A549 (cell line): ENCODE measurements around the gene MROH2A. TPM values are rescaled to one million over a fixed set of nuclear protein-coding genes. Genes with fewer than 3 reads are reported as not detected.

Experiments used
- ATAC-seq, 2 experiments: fragments of 200-7000 bp in 1 of 2; fragments of >200 bp in 1 of 2; cut with Nextera tagmentation in 1 of 2; cut with Tn5 transposase in 1 of 2; 3 replicates each; pipeline versions ENCODE4 v1.8.0 to v1.9.1; 2018 to 2020; ENCODE audit warnings: mild to moderate bottlenecking in 1 of 2, moderate library complexity in 1 of 2
- CTCF ChIA-PET: fragments of 300-600 bp; sonication (Branson Sonifier 250); formaldehyde crosslinking; extraction: SDS; loops from one replicate; lab custom pipeline; 2021; ENCODE audit warnings: antibody characterized with exemption, inconsistent platforms; lab: Yijun Ruan, JAX
- POLR2A ChIA-PET: fragments of 350-600 bp; formaldehyde crosslinking; extraction: SDS; loops from one replicate; lab custom pipeline; 2021; ENCODE audit warnings: antibody characterized with exemption, inconsistent platforms; lab: Yijun Ruan, JAX
- DNase-seq, 2 experiments: peaks; one replicate each; pipeline versions ENCODE4 v3.0.0 to v3.0.0-alpha.2; 2011 to 2016; ENCODE audit warnings: low read depth in 1 of 2, low spot score in 1 of 2
- FAIRE-seq: peaks from 2 replicates; lab custom pipeline; 2011; peaks lifted over from hg19 to GRCh38; lab: Jason Lieb, UNC
- H3K27ac ChIP-seq, 2 experiments: fragments of >200 bp; sonication (Bioruptor Twin); formaldehyde crosslinking; 3 replicates each; pipeline ENCODE4 v1.5.1; 2016 to 2017
- H3K4me1 ChIP-seq: fragments of >200 bp; sonication (Bioruptor Twin); formaldehyde crosslinking; 3 replicates; pipeline ENCODE4 v1.6.1; 2016
- H3K4me2 ChIP-seq: fragments of >200 bp; sonication (Bioruptor Twin); formaldehyde crosslinking; 3 replicates; pipeline ENCODE4 v1.6.1; 2016
- H3K4me3 ChIP-seq: fragments of >200 bp; sonication (Bioruptor Twin); formaldehyde crosslinking; 3 replicates; pipeline ENCODE4 v1.5.1; 2016
- H3K9me3 ChIP-seq: fragments of >200 bp; sonication (Bioruptor Twin); formaldehyde crosslinking; 3 replicates; pipeline ENCODE4 v1.6.1; 2016
- CBX2 ChIP-seq: fragments of 200-600 bp; sonication (generic); IDR thresholded peaks from 2 replicates; pipeline ENCODE4 v1.6.1; 2016; ENCODE audit warnings: low read depth, mild to moderate bottlenecking, borderline replicate concordance
- CHD4 ChIP-seq: fragments of 200-600 bp; sonication (generic); IDR thresholded peaks from 2 replicates; pipeline ENCODE4 v1.6.1; 2016; ENCODE audit warnings: antibody characterized with exemption, mild to moderate bottlenecking, borderline replicate concordance
- EHMT2 ChIP-seq: fragments of 200-600 bp; sonication (generic); IDR thresholded peaks from 2 replicates; pipeline ENCODE4 v1.6.1; 2016; ENCODE audit warnings: antibody characterized with exemption, low read depth, mild to moderate bottlenecking, moderate library complexity
- EP300 ChIP-seq, 2 experiments: fragments of >200 bp; sonication (Bioruptor Twin); formaldehyde crosslinking; IDR thresholded peaks; 2 replicates in 1 of 2; 3 replicates in 1 of 2; pipeline ENCODE4 v1.6.1; 2016 to 2017
- FOSL2 ChIP-seq, 2 experiments: fragments of 450-650 bp in 1 of 2; fragments of >200 bp in 1 of 2; sonication (Bioruptor Twin) in 1 of 2; formaldehyde crosslinking; IDR thresholded peaks; 2 replicates each; pipeline versions ENCODE4 v1.5.0 to v1.6.1; 2016 to 2020; ENCODE audit warnings: mild to moderate bottlenecking in 1 of 2, moderate library complexity in 1 of 2
- FOXS1 ChIP-seq: fragments of 250-450 bp; sonication (Bioruptor Pico); IDR thresholded peaks from 2 replicates; pipeline ENCODE4 v1.5.0; 2020; ENCODE audit warnings: mild to moderate bottlenecking, moderate library complexity
- HES2 ChIP-seq: fragments of >200 bp; sonication (Bioruptor Twin); formaldehyde crosslinking; IDR thresholded peaks from 2 replicates; pipeline ENCODE4 v1.6.1; 2016
- KDM1A ChIP-seq: fragments of 200-600 bp; sonication (generic); IDR thresholded peaks from 2 replicates; pipeline ENCODE4 v1.6.1; 2016; ENCODE audit warnings: low read depth, mild to moderate bottlenecking
- MAFK ChIP-seq: fragments of 450-650 bp; IDR thresholded peaks from 2 replicates; pipeline ENCODE4 v1.6.1; 2014; ENCODE audit not compliant: partially characterized antibody
- NFE2L2 ChIP-seq: fragments of 150-350 bp; conservative IDR thresholded peaks from 2 replicates; pipeline ENCODE4 v1.6.1; 2014; ENCODE audit warnings: low read length
- NR3C1 ChIP-seq: fragments of >200 bp; sonication (Bioruptor Twin); formaldehyde crosslinking; IDR thresholded peaks from 3 replicates; pipeline ENCODE4 v1.6.1; 2017
- POLR2A ChIP-seq: IDR thresholded peaks from 2 replicates; pipeline ENCODE4 v1.6.1; 2012; ENCODE audit warnings: mild to moderate bottlenecking, low read length
- POLR2AphosphoS2 ChIP-seq: conservative IDR thresholded peaks from 2 replicates; pipeline ENCODE4 v1.6.1; 2012; ENCODE audit warnings: low read length, improper control_type of control experiment, inconsistent platforms
- RNF2 ChIP-seq: fragments of 200-600 bp; sonication (generic); IDR thresholded peaks from 2 replicates; pipeline ENCODE4 v1.6.1; 2016; ENCODE audit warnings: low read depth, mild to moderate bottlenecking, antibody characterized with exemption, moderate library complexity, borderline replicate concordance
- SMC3 ChIP-seq: fragments of >200 bp; sonication (Bioruptor Twin); formaldehyde crosslinking; IDR thresholded peaks from 3 replicates; pipeline ENCODE4 v1.6.1; 2018; ENCODE audit warnings: inconsistent platforms
- TP53 ChIP-seq: fragments of 250-450 bp; sonication (Bioruptor Pico); IDR thresholded peaks from 2 replicates; pipeline ENCODE4 v1.5.0; 2021; ENCODE audit warnings: mild to moderate bottlenecking, moderate library complexity
- ZC3H11A ChIP-seq: fragments of 450-650 bp; IDR thresholded peaks from 2 replicates; pipeline ENCODE4 v1.6.1; 2014; ENCODE audit warnings: antibody characterized with exemption, mild to moderate bottlenecking
- ZFP36 ChIP-seq: fragments of 450-650 bp; IDR thresholded peaks from 2 replicates; pipeline ENCODE4 v1.6.1; 2014; ENCODE audit warnings: borderline replicate concordance; ENCODE audit not compliant: partially characterized antibody
- ZSCAN20 ChIP-seq: fragments of 250-450 bp; sonication (Bioruptor Pico); IDR thresholded peaks from 2 replicates; pipeline ENCODE4 v1.8.0; 2022; ENCODE audit warnings: mild to moderate bottlenecking, moderate library complexity
- WGBS: methylation state at CpG from one replicate; pipeline ENCODE4 v1.1.6; 2017; ENCODE audit errors: missing lambda C conversion rate; 5-methylcytosine and 5-hydroxymethylcytosine counted together
- polyA plus RNA-seq, 4 experiments: library from polyadenylated mRNA; depleted of rRNA in 3 of 4; stranded (reverse); fragments of >200 nt; fragmentation: RNase III in 1 of 4; extraction: RNeasy Plus Mini Kit Qiagen cat#74134 plus additional on column Dnase treatment in 1 of 4; gene quantifications; 2 replicates in 3 of 4; 3 replicates in 1 of 4; pipeline ENCODE4 v1.2.3, GENCODE V29; 2011 to 2017
- TF ChIP-seq, protein P1 (sequence below): IDR thresholded peaks from 2 replicates; pipeline ENCODE4 v1.6.1; 2012; ENCODE audit warnings: low read depth, borderline replicate concordance
- TF ChIP-seq, protein P2 (sequence below): fragments of >200 bp; sonication (Bioruptor Twin); formaldehyde crosslinking; IDR thresholded peaks from 3 replicates; pipeline ENCODE4 v1.5.1; 2016
- TF ChIP-seq, protein P3 (sequence below): fragments of 150-350 bp; IDR thresholded peaks from 2 replicates; pipeline ENCODE4 v1.6.1; 2014; ENCODE audit warnings: low read depth, mild to moderate bottlenecking, low read length

The MROH2A gene
- polyA plus RNA-seq, 2 of the 4 experiments (the other 2 are of a cell fraction), result 0.10 to 0.63 TPM

DNA sequence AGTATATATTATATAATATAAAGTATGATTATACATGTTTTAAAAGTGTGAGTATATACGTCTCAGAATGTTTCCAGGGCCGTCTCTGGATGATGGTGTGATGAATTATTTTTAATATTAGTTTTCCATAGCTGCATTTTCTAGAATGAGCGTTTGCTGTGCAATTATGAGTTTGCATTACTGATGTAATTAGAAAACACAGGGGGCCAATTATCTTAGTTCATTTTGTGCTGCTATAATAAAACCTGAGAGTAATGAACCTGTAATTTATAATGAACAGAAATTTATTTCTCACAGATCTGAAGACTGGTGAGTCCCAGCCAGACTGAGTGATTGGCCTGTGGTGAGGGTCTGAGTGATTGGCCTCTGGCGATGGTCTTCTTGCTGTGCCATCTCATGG lies 80.2 kb downstream of the MROH2A start:
- ATAC-seq, result no peak
- POLR2A ChIA-PET, result interaction anchor here (0.9 to 1.5 kb wide), 5 partner anchors 10 to 642 kb away, joined by 3 to 6 read pairs (median 4); partner anchors contain the start of genes ARL4C and MSL3B
- Histone ChIP-seq H3K4me1 (peaks cover 27% of the 10 kb centered on the region), H3K9me3 (no peaks in the 10 kb centered on the region), H3K4me2 (peak overlapping the region; percentile 72), H3K4me3 (no peak overlapping the region), H3K27ac (peak overlapping the region; percentile 80 to 81)
- DNase-seq, result no peak
- FAIRE-seq, result no peak
- TF ChIP-seq NR3C1 (no peak), CBX2 (no peak), FOSL2 (IDR thresholded peaks at IDR 0.05) (no peak), FOSL2 (CRISPR knock-in tag; IDR thresholded peaks at IDR 0.05) (no peak)
- CTCF ChIA-PET, result interaction anchor here (0.6 to 5.2 kb wide), 51 partner anchors 8 to 1262 kb away, joined by 3 to 42 read pairs (median 4); partner anchors contain the start of genes MSL3B and TRPM8
- WGBS, result 50% methylated on average over 4 of the region's 4 CpGs

DNA sequence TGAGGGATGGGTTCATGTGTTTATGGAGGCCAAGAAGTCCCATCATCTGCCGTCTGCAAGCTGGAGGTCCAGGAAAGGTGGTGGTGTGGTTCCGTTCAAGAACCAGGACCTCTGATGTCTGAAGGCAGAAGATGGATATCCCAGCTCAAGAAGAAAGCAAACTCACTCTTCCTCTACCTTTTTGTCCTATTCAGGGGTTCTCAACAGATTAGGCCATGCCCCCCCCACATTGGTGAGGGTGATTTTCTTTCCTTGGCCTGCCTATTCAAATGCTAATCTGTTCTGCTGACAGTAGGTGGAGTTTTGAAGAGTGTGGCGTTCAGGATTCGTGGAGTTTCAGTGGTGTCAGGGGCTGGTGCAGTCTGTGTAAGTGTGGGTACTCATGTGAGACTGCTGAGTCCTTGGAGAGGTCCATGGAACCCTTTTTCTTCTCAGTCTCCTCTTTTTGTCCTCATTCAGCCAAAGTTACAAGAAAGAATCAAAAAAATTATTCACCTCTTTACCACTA lies 84.2 kb downstream of the MROH2A start:
- 75% methylated on average over 4 of the region's 4 CpGs for WGBS
- CTCF ChIA-PET, result interaction anchor here (0.8 to 1.7 kb wide), 2 partner anchors 27 to 1254 kb away, joined by 3 to 4 read pairs; no protein-coding TSS in a partner anchor
- no peak for FAIRE-seq
- H3K4me1 ChIP-seq, result peaks cover 15% of the 10 kb centered on the region
- DNase-seq, result no peak
- POLR2A ChIA-PET, result no interaction called here
- TF ChIP-seq SMC3, result no peak
- TF ChIP-seq, protein P1, sequence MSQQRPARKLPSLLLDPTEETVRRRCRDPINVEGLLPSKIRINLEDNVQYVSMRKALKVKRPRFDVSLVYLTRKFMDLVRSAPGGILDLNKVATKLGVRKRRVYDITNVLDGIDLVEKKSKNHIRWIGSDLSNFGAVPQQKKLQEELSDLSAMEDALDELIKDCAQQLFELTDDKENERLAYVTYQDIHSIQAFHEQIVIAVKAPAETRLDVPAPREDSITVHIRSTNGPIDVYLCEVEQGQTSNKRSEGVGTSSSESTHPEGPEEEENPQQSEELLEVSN, result no peak
- no peak for TF ChIP-seq HES2
- no peak for TF ChIP-seq EHMT2
- TF ChIP-seq, protein P2, sequence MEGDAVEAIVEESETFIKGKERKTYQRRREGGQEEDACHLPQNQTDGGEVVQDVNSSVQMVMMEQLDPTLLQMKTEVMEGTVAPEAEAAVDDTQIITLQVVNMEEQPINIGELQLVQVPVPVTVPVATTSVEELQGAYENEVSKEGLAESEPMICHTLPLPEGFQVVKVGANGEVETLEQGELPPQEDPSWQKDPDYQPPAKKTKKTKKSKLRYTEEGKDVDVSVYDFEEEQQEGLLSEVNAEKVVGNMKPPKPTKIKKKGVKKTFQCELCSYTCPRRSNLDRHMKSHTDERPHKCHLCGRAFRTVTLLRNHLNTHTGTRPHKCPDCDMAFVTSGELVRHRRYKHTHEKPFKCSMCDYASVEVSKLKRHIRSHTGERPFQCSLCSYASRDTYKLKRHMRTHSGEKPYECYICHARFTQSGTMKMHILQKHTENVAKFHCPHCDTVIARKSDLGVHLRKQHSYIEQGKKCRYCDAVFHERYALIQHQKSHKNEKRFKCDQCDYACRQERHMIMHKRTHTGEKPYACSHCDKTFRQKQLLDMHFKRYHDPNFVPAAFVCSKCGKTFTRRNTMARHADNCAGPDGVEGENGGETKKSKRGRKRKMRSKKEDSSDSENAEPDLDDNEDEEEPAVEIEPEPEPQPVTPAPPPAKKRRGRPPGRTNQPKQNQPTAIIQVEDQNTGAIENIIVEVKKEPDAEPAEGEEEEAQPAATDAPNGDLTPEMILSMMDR, result no peak
- no peak for TF ChIP-seq POLR2A
- no peak for TF ChIP-seq MAFK
- no peak for TF ChIP-seq POLR2AphosphoS2
- TF ChIP-seq KDM1A, result no peak
- no peak for TF ChIP-seq EP300 (IDR thresholded peaks at IDR 0.05)
- TF ChIP-seq RNF2, result no peak
- no peak for TF ChIP-seq ZFP36
- no peak for TF ChIP-seq ZSCAN20 (CRISPR knock-in tag)
- TF ChIP-seq NFE2L2, result no peak
- no peak for TF ChIP-seq CHD4
- no peak for TF ChIP-seq FOXS1 (CRISPR knock-in tag)
- no peak for TF ChIP-seq ZC3H11A
- TF ChIP-seq CBX2, result no peak
- no peak for TF ChIP-seq TP53
- TF ChIP-seq NR3C1, result no peak
- no peak overlapping the region for H3K4me3 ChIP-seq
- 0 out of 3 replicates have a peak, but pooled peaks cover 13% of the 10 kb centered on the region for H3K9me3 ChIP-seq
- ATAC-seq, result 0 out of 6 replicates have a peak, but pooled peaks of 1 of the 2 experiments have one; percentile 16
- H3K4me2 ChIP-seq, result no peak overlapping the region
- no peak overlapping the region for H3K27ac ChIP-seq

GRCh38 chr2:233865838-233866237 lies 87.7 kb downstream of the MROH2A start:
- FAIRE-seq (no peak), DNase-seq (no peak), ATAC-seq (peak in 1 of 2 experiments; percentile 50; a peak in 3 of 6 replicates)
- Histone ChIP-seq H3K4me2 (no peak overlapping the region), H3K4me3 (no peak overlapping the region), H3K9me3 (peaks cover 33% of the 10 kb centered on the region; the same call in 2 of the 3 replicates), H3K4me1 (no peaks in the 10 kb centered on the region)
- 97% methylated on average over 3 of the region's 3 CpGs for WGBS
- POLR2A ChIA-PET, result no interaction called here
- CTCF ChIA-PET, result interaction anchor here (0.8 to 3.5 kb wide), 3 partner anchors 8 to 52 kb away, joined by 3 to 31 read pairs (median 3); no protein-coding TSS in a partner anchor
- no peak for TF ChIP-seq MAFK
- TF ChIP-seq, protein P3, sequence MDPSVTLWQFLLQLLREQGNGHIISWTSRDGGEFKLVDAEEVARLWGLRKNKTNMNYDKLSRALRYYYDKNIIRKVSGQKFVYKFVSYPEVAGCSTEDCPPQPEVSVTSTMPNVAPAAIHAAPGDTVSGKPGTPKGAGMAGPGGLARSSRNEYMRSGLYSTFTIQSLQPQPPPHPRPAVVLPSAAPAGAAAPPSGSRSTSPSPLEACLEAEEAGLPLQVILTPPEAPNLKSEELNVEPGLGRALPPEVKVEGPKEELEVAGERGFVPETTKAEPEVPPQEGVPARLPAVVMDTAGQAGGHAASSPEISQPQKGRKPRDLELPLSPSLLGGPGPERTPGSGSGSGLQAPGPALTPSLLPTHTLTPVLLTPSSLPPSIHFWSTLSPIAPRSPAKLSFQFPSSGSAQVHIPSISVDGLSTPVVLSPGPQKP, result no peak
- TF ChIP-seq, all 56 proteins: peak for 0
- no peak overlapping the region for H3K27ac ChIP-seq
